MCF 10A (cell line): ENCODE results near the gene CEMIP. TPM values are rescaled to one million over a fixed set of nuclear protein-coding genes. Genes with fewer than 3 reads are reported as not detected.

Experiments
- BruUV-seq: library from RNA; stranded (reverse); fragments of 400-500 nt; replicated peaks from 2 replicates; lab custom pipeline; 2021; lab: Mats Ljungman, UMichigan
- CTCF ChIA-PET: fragments of 300-600 bp; sonication (Branson Sonifier 250); formaldehyde crosslinking; extraction: SDS; loops from one replicate; lab custom pipeline; 2021; ENCODE audit warnings: antibody characterized with exemption, inconsistent platforms; lab: Yijun Ruan, JAX
- POLR2A ChIA-PET: fragments of 300-600, 350-650 bp; sonication (Branson Sonifier 250); formaldehyde crosslinking; extraction: SDS; loops from one replicate; lab custom pipeline; 2020; ENCODE audit warnings: antibody characterized with exemption, inconsistent platforms; lab: Yijun Ruan, JAX
- DNase-seq: peaks from one replicate; pipeline ENCODE4 v3.0.0-alpha.2; 2018; ENCODE audit not compliant: unreplicated experiment
- H3K27ac Mint-ChIP-seq: one replicate; pipeline ENCODE4 v1.8.0; 2022; ENCODE audit warnings: mild to moderate bottlenecking, low read depth, mixed read lengths; ENCODE audit not compliant: unreplicated experiment
- H3K27me3 Mint-ChIP-seq: one replicate; pipeline ENCODE4 v1.8.0; 2022; ENCODE audit warnings: mixed read lengths; ENCODE audit not compliant: insufficient read depth, unreplicated experiment
- H3K36me3 Mint-ChIP-seq: one replicate; pipeline ENCODE4 v1.8.0; 2022; ENCODE audit warnings: mild to moderate bottlenecking, moderate library complexity, mixed read lengths; ENCODE audit not compliant: insufficient read depth, unreplicated experiment
- H3K4me1 Mint-ChIP-seq: one replicate; pipeline ENCODE4 v1.8.0; 2022; ENCODE audit warnings: mixed read lengths; ENCODE audit not compliant: insufficient read depth, unreplicated experiment
- H3K4me3 Mint-ChIP-seq: one replicate; pipeline ENCODE4 v1.8.0; 2022; ENCODE audit warnings: mild to moderate bottlenecking, moderate library complexity, mixed read lengths; ENCODE audit not compliant: unreplicated experiment
- H3K9me3 Mint-ChIP-seq: one replicate; pipeline ENCODE4 v1.8.0; 2022; ENCODE audit warnings: mixed read lengths; ENCODE audit not compliant: unreplicated experiment
- intact Hi-C: fragments of 100-400 bp; cut with micrococcal nuclease; formaldehyde crosslinking; loops from 2 replicates; pipeline ENCODE4 v1.14.1; 2022
- total RNA-seq: library from RNA; stranded (reverse); gene quantifications from 2 replicates; pipeline ENCODE4 v1.2.3, GENCODE V29; 2022
- TF ChIP-seq, protein P1 (sequence below): fragments of 200-600 bp; IDR thresholded peaks from one replicate; pipeline ENCODE4 v1.8.0; 2022; ENCODE audit warnings: antibody characterized with exemption, mild to moderate bottlenecking; ENCODE audit not compliant: unreplicated experiment

The CEMIP gene
- total RNA-seq, 1 experiment from 2014 or later: 0.14 TPM

DNA sequence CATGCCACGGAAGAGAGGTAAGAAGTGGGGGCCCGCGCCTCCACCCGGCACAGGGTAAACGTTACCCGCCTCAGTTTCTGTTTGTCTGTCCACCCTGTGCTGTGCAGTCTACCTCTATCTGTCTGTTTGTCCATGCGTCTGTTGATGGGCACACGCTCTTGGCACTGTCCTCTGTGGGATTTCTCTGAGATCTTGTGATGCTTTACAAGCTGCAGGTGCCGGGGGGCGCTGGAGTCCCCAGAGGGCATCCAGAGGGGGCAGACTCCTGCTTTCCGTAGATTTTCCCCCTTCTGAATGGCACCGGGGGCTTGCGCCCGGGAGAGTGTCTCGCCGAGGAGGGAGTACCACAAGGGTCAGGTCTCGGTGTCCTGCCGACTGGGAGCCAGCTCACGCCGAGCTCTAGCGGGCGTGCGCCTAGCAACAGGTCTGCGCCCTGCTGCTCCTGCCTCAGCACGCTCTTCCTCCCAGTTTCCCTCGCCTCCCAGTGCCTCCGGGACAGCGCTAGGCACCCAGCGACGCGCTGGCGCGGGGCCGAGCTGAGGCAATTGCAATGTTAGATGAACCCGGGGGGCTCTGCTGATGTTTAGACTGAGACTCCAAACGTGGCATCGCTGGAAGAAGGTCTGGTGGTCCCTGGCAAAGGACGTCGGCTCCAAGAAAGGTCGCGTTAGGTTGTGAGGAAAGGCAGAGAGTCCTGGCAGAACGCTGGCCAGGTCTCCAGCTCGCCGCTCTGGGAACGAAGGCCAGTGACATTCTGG lies 667 bp downstream of the CEMIP start:
- TF ChIP-seq, protein P1, sequence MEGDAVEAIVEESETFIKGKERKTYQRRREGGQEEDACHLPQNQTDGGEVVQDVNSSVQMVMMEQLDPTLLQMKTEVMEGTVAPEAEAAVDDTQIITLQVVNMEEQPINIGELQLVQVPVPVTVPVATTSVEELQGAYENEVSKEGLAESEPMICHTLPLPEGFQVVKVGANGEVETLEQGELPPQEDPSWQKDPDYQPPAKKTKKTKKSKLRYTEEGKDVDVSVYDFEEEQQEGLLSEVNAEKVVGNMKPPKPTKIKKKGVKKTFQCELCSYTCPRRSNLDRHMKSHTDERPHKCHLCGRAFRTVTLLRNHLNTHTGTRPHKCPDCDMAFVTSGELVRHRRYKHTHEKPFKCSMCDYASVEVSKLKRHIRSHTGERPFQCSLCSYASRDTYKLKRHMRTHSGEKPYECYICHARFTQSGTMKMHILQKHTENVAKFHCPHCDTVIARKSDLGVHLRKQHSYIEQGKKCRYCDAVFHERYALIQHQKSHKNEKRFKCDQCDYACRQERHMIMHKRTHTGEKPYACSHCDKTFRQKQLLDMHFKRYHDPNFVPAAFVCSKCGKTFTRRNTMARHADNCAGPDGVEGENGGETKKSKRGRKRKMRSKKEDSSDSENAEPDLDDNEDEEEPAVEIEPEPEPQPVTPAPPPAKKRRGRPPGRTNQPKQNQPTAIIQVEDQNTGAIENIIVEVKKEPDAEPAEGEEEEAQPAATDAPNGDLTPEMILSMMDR: no peak
- no TSS peak for BruUV-seq
- Mint-ChIP-seq H3K27me3 (no peaks in the 10 kb centered on the region), H3K9me3 (no peaks in the 10 kb centered on the region), H3K27ac (no peak overlapping the region), H3K36me3 (no peaks in the 10 kb centered on the region), H3K4me1 (peaks cover 20% of the 10 kb centered on the region), H3K4me3 (peak overlapping the region; percentile 81)
- ChIA-PET CTCF (interaction anchor here (0.5 to 6.9 kb wide), 78 partner anchors 12 to 921 kb away, joined by 3 to 260 read pairs (median 4); no protein-coding TSS in a partner anchor), POLR2A (interaction anchor here (0.5 to 2.2 kb wide), 12 partner anchors 9 to 323 kb away, joined by 3 to 15 read pairs (median 3); no protein-coding TSS in a partner anchor)
- intact Hi-C loops: loop anchor here (1.0 to 10.0 kb wide), 6 partner anchors 65 to 487 kb away; no protein-coding TSS in a partner anchor
- peak; percentile 63 for DNase-seq

DNA sequence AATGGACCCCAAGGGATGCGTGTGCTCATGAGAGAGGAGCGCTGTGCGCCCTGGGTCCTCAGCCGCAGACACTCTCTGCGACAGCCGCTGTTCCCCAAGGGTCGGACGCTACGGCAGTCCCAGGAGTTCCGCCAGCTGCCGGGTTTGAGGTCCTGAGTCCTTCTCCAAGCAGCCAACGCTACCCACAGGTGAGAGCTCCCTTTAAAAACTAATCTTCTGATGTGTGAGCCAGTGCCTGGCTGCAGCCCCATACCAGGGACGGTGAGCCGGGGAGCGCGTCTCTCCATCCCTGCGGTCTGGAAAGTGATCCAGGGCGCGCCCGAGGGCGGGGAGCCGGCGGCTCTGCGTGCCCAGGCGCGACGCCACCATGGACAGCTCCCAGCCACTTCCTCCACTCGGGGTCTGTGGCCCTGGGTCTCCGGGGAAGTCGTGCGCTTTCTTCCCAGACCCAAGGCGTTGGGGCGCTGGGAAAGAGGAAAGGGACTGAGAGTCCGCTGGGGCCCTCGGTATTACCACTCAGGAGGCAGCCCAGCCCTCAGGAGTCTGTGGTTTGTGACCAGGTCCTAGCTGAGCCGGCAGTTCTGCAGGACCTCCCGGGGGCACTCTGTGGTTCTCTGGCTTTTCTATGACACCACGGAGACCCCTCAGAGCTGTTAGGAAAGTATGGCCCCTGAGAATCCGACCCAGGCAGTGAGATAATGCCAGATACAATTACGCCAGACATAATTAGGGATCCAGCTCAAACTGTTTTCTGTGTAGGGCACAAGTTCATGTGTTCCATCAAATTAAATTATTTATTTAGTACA lies 1.4 kb downstream of the CEMIP start:
- POLR2A ChIA-PET: interaction anchor here (0.5 to 2.2 kb wide), 7 partner anchors 8 to 213 kb away, joined by 3 to 15 read pairs (median 5); no protein-coding TSS in a partner anchor
- Mint-ChIP-seq H3K36me3 (no peaks in the 10 kb centered on the region), H3K4me1 (peaks cover 20% of the 10 kb centered on the region), H3K27ac (no peak overlapping the region), H3K27me3 (no peaks in the 10 kb centered on the region), H3K9me3 (no peaks in the 10 kb centered on the region), H3K4me3 (peak overlapping the region; percentile 81)
- intact Hi-C loops: loop anchor here (10.0 kb wide), 1 partner anchor 64 kb away; no protein-coding TSS in a partner anchor
- no TSS peak for BruUV-seq
- DNase-seq: peak; percentile 8
- CTCF ChIA-PET: interaction anchor here (0.6 to 6.9 kb wide), 24 partner anchors 11 to 486 kb away, joined by 3 to 260 read pairs (median 8); no protein-coding TSS in a partner anchor
- TF ChIP-seq, protein P1: no peak

DNA sequence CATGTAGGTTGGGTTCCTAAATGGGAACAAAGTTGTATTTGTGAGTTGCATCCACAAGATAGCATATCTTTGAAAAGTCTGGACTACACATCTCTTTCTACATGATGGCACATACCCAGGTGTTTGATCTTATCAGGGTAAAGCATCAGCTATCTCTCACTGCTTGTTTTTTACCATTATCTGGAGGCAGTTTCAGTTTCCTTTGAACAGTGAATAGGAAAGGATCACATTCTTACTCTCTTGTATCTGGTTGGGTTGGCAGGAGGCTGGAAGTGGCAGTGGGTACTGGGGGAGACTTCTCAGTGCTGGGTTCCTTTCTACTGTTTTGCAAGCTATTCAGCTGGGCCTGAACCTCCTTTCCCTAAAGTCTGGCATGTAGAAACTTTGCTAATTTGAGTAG lies 4.1 kb downstream of the CEMIP start:
- Mint-ChIP-seq H3K27me3 (no peaks in the 10 kb centered on the region), H3K9me3 (no peaks in the 10 kb centered on the region), H3K4me1 (peaks cover 9% of the 10 kb centered on the region), H3K36me3 (no peaks in the 10 kb centered on the region), H3K4me3 (no peak overlapping the region), H3K27ac (no peak overlapping the region)
- ChIA-PET POLR2A (interaction anchor here (0.8 kb wide), 1 partner anchor 11 kb away, joined by 3 read pairs; no protein-coding TSS in a partner anchor), CTCF (interaction anchor here (0.6 to 2.7 kb wide), 6 partner anchors 16 to 483 kb away, joined by 3 to 21 read pairs (median 4); no protein-coding TSS in a partner anchor)
- intact Hi-C loops: loop anchor here (10.0 kb wide), 1 partner anchor 62 kb away; no protein-coding TSS in a partner anchor
- no peak for DNase-seq
- BruUV-seq: no TSS peak
- TF ChIP-seq, protein P1: no peak
